Measurements from ENCODE around the gene CLVS2.

CLVS2 gene

DNA sequence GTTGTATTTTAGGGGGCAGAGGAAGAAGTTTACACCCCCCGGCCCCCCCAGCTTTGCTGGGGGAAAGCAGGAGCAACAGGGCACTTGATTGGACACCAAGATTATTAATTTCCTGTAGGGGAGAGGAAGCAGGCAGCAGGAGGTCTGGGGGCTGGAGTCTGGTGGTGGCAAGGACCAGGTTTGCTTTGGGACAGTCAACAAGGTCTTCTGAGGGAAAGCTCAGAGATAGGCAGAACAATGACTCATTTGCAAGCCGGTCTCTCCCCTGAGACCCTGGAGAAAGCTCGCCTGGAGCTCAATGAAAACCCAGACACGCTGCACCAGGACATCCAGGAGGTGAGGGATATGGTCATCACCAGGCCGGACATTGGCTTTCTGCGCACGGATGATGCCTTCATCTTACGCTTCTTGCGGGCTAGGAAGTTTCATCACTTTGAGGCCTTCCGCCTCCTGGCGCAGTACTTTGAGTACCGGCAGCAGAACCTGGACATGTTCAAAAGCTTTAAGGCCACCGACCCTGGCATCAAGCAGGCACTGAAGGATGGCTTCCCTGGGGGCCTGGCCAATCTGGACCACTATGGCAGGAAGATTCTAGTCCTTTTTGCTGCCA, 1.6 kb downstream of the CLVS2 start:
- WGBS, 2 experiments (ENCODE audit: insufficient coverage in 2 of 2): 95% methylated on average over 11 to 13 of the region's 13 CpGs
- Histone ChIP-seq H3K36me3 (ENCODE audit: control insufficient read depth, insufficient read depth, low read length) (no peaks in the 10 kb centered on the region), H3K4me1 (ENCODE audit: control insufficient read depth, insufficient read depth, low read length, poor library complexity, severe bottlenecking) (no peaks in the 10 kb centered on the region), H3K4me3 (ENCODE audit: extremely low read depth, insufficient read depth, low read length, poor library complexity, severe bottlenecking) (no peak overlapping the region), H3K27ac (ENCODE audit: low read depth, low read length, severe bottlenecking) (no peak overlapping the region), H3K9me3 (ENCODE audit: control insufficient read depth, low read length) (no peaks in the 10 kb centered on the region)

DNA sequence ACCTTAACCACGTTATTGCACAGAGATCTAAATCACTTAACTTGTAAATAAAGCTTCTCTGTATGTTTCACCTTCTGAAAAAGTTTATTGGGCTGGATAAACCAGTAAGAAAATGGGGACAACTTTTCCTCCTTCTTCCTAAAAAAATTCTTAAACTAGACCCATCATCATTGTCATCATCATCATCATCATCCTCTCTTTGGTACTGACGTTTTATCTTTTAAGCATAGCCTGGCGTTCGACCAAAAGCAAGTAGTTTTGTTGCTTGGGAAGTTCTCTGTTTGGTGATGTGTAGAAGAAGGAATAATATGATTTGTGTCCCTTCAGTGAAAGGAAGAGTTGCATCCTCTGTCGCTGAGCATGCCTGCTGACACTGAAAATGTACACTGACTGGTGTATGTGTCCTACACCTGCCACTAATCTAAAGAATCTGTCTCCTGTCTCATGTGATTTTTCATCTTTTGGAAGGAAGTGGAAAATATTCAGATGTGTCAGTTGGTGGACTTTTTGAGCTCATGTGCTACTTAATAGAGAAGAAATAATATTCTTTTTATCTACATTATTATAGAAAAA, 2.5 kb downstream of the CLVS2 start:
- no peaks in the 10 kb centered on the region for H3K9me3 ChIP-seq (ENCODE audit: control insufficient read depth, low read length)
- H3K27ac ChIP-seq (ENCODE audit: low read depth, low read length, severe bottlenecking): no peak overlapping the region
- no peaks in the 10 kb centered on the region for H3K4me1 ChIP-seq (ENCODE audit: control insufficient read depth, insufficient read depth, low read length, poor library complexity, severe bottlenecking)
- no peaks in the 10 kb centered on the region for H3K36me3 ChIP-seq (ENCODE audit: control insufficient read depth, insufficient read depth, low read length)
- 100% methylated on average over 1 of the region's 5 CpGs; no CpG with 5 or more reads in 1 of the 2 experiments for WGBS, 2 experiments (ENCODE audit: insufficient coverage in 2 of 2)
- no peak overlapping the region for H3K4me3 ChIP-seq (ENCODE audit: extremely low read depth, insufficient read depth, low read length, poor library complexity, severe bottlenecking)

DNA sequence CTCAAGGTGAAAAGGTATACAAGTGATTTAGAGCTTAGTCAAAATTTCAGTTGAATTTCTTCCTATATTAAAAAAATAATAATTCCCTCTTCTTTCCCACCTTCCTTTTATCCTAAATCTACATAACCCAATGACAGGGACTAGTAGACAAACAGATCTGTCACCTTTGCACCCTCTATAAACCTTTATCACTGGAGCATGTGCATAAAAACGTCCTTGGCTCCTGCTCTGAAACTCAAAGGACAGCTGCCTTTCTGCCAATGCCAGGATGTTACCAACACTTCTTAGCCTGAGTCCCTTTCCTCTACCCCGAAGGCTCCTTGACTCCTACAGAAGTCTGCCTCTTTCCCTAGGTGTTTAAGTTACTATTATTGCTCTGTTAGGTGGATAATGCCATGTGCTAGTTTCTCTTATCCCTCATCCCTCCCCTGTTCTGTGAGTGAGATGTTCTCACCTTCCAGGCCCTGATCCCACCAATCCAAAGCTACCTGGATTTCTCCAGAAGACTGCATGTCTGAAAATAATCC, 4.3 kb downstream of the CLVS2 start:
- no peak overlapping the region for H3K27ac ChIP-seq (ENCODE audit: low read depth, low read length, severe bottlenecking)
- no peaks in the 10 kb centered on the region for H3K9me3 ChIP-seq (ENCODE audit: control insufficient read depth, low read length)
- H3K4me3 ChIP-seq (ENCODE audit: extremely low read depth, insufficient read depth, low read length, poor library complexity, severe bottlenecking): no peak overlapping the region
- 42 to 63% methylated on average over 1 of the region's 2 CpGs for WGBS, 2 experiments (ENCODE audit: insufficient coverage in 2 of 2)
- H3K36me3 ChIP-seq (ENCODE audit: control insufficient read depth, insufficient read depth, low read length): no peaks in the 10 kb centered on the region
- no peaks in the 10 kb centered on the region for H3K4me1 ChIP-seq (ENCODE audit: control insufficient read depth, insufficient read depth, low read length, poor library complexity, severe bottlenecking)

DNA sequence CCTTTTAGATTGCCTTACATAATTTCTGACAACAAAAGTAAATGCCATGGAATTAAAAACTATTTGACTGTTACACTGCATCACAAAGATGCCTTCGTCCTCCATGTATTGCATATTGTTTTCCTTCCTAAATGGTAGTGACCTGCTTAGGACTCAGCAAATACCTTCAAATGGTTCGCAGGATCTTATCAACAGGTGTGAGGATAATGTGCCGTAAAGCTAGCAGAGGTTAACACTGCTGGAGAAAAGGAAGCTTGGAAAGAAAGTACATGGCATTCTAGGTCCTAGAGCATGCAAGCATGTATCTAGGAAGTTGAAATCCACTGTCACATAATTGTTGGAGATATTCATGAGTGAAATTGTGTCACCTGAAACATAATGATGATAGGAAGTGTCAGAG, 5.5 kb downstream of the CLVS2 start:
- Histone ChIP-seq H3K4me3 (ENCODE audit: extremely low read depth, insufficient read depth, low read length, poor library complexity, severe bottlenecking) (no peak overlapping the region), H3K4me1 (ENCODE audit: control insufficient read depth, insufficient read depth, low read length, poor library complexity, severe bottlenecking) (no peaks in the 10 kb centered on the region), H3K27ac (ENCODE audit: low read depth, low read length, severe bottlenecking) (no peak overlapping the region), H3K36me3 (ENCODE audit: control insufficient read depth, insufficient read depth, low read length) (no peaks in the 10 kb centered on the region), H3K9me3 (ENCODE audit: control insufficient read depth, low read length) (no peaks in the 10 kb centered on the region)
- WGBS, 2 experiments (ENCODE audit: insufficient coverage in 2 of 2): 72 to 78% methylated on average over 2 to 3 of the region's 3 CpGs

DNA sequence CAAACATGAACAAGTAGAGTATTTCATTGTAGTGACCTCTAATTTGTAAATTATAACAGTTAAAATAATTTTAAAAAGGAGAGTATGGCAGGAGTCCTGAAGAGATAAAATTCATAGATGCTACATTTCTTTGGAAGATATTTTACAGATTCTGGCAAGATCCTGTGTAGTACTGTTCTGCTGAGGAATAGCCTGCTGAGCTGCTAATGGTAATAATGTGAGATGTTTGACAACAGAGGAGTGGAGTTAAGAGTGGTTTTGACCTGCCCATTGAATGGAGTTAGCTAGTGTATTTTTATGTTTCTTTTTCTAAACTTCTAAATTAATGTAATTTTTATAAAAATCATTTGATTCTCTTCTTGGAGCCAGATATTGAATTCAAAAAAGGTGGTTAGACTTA, 11.8 kb downstream of the CLVS2 start:
- H3K4me3 ChIP-seq (ENCODE audit: extremely low read depth, insufficient read depth, low read length, poor library complexity, severe bottlenecking): no peak overlapping the region
- H3K27ac ChIP-seq (ENCODE audit: low read depth, low read length, severe bottlenecking): no peak overlapping the region
- H3K4me1 ChIP-seq (ENCODE audit: control insufficient read depth, insufficient read depth, low read length, poor library complexity, severe bottlenecking): no peaks in the 10 kb centered on the region
- no peaks in the 10 kb centered on the region for H3K9me3 ChIP-seq (ENCODE audit: control insufficient read depth, low read length)
- no peaks in the 10 kb centered on the region for H3K36me3 ChIP-seq (ENCODE audit: control insufficient read depth, insufficient read depth, low read length)

DNA sequence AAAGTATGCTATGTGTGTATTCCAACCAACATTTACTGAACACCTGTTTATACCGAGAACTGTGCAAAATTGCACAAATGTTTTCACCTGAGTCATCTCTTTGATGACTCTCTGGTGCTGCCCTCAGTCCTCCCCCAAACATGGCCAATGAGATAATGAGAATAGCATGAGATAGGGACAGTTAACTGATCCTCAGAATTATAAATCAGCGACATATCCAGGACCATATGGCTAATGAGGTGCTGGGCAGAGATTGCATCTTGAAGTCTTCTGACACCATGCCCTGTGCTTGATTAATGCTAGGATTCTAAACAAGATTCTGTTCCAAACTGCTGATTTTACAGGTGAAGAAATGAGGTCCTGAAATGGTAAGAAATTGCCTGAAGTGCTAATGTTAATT, 13.0 kb downstream of the CLVS2 start:
- H3K9me3 ChIP-seq (ENCODE audit: control insufficient read depth, low read length): no peaks in the 10 kb centered on the region
- WGBS, 2 experiments (ENCODE audit: insufficient coverage in 2 of 2): 73 to 100% methylated on average over 1 to 2 of the region's 2 CpGs
- H3K27ac ChIP-seq (ENCODE audit: low read depth, low read length, severe bottlenecking): no peak overlapping the region
- H3K4me1 ChIP-seq (ENCODE audit: control insufficient read depth, insufficient read depth, low read length, poor library complexity, severe bottlenecking): no peaks in the 10 kb centered on the region
- H3K4me3 ChIP-seq (ENCODE audit: extremely low read depth, insufficient read depth, low read length, poor library complexity, severe bottlenecking): no peak overlapping the region
- H3K36me3 ChIP-seq (ENCODE audit: control insufficient read depth, insufficient read depth, low read length): no peaks in the 10 kb centered on the region

DNA sequence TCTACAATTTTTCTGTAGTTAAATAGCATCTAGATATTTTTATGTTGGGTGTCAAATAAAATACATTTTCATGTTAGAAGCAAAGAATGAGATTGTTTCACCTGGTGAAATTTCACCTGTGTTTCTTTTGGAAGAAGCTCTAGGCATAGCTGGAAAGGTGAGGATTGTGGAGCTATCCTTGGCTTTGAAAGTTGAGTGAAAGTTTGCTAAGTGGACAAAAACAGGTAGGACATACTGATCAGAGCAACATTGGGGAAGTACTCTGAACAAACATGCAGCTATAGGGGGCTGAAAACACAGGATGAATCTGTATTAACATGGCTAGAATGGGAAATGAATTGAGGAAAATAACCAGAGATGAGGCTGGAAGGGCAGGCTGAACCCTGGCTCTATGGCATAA, 18.8 kb downstream of the CLVS2 start:
- no peaks in the 10 kb centered on the region for H3K9me3 ChIP-seq (ENCODE audit: control insufficient read depth, low read length)
- H3K36me3 ChIP-seq (ENCODE audit: control insufficient read depth, insufficient read depth, low read length): no peaks in the 10 kb centered on the region
- H3K4me1 ChIP-seq (ENCODE audit: control insufficient read depth, insufficient read depth, low read length, poor library complexity, severe bottlenecking): no peaks in the 10 kb centered on the region
- H3K27ac ChIP-seq (ENCODE audit: low read depth, low read length, severe bottlenecking): no peak overlapping the region
- H3K4me3 ChIP-seq (ENCODE audit: extremely low read depth, insufficient read depth, low read length, poor library complexity, severe bottlenecking): no peak overlapping the region

DNA sequence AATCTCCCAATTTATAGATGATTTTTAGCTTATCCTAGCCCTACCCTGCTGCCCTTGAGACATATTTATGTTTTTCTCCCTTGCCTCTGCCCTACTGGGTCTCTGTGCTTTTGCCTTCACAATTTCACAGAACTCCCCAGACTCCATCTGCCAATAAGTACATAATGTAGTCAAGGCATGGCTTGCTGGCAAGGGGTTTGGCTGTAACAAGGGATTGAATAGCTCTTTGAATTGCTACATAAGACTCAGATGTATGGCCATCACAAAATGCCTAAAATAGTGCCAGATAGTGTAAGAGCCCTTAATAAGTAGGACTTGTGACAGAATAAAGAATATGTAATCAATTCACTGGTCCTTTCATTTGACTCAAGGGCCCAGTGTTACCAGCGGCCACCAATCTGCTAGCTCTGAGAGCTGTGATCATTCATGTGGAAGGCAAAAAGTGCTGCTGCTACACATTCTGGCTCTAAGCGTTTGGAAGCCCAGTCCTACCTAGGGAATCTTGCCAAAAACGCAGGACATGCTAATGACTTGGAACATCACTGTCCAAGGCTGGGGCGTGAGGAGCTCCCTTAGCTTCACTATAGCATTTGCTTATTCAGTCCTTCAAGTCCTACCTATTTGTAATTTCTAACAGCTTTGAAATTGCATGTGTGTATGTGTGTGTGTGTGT, 20.5 kb downstream of the CLVS2 start:
- no peak overlapping the region for H3K27ac ChIP-seq (ENCODE audit: low read depth, low read length, severe bottlenecking)
- no peaks in the 10 kb centered on the region for H3K4me1 ChIP-seq (ENCODE audit: control insufficient read depth, insufficient read depth, low read length, poor library complexity, severe bottlenecking)
- WGBS, 2 experiments (ENCODE audit: insufficient coverage in 2 of 2): 82 to 92% methylated on average over 2 to 3 of the region's 4 CpGs
- no peaks in the 10 kb centered on the region for H3K36me3 ChIP-seq (ENCODE audit: control insufficient read depth, insufficient read depth, low read length)
- H3K9me3 ChIP-seq (ENCODE audit: control insufficient read depth, low read length): no peaks in the 10 kb centered on the region
- H3K4me3 ChIP-seq (ENCODE audit: extremely low read depth, insufficient read depth, low read length, poor library complexity, severe bottlenecking): no peak overlapping the region

DNA sequence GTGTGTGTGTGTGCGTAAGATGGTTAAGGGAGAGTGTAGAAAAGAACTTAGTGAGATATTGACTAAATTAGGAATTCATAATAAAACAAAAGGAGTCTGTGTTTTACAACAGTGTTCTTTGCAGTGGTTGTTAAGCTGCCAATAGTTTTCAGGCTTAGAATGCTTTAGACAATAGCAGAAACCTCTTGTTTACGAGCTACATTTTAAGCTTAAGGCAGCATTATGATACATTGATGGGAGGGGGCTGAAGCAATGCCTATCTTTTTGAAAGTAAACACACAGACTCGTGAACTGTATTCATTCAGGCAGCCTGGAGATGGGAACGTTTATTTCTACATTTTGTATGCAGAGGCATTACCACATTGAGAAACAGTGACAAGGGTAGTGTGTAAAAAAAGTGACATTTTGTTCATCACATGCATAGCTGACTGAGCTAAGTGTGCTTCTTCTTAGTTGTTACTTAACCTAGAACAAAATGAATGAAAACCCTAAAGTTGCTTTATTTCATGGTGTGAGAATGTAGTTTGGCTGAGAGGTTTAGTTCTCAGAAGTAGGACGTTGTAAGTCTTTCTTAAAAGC, 21.2 kb downstream of the CLVS2 start:
- Histone ChIP-seq H3K4me1 (ENCODE audit: control insufficient read depth, insufficient read depth, low read length, poor library complexity, severe bottlenecking) (no peaks in the 10 kb centered on the region), H3K4me3 (ENCODE audit: extremely low read depth, insufficient read depth, low read length, poor library complexity, severe bottlenecking) (no peak overlapping the region), H3K9me3 (ENCODE audit: control insufficient read depth, low read length) (no peaks in the 10 kb centered on the region), H3K27ac (ENCODE audit: low read depth, low read length, severe bottlenecking) (no peak overlapping the region), H3K36me3 (ENCODE audit: control insufficient read depth, insufficient read depth, low read length) (no peaks in the 10 kb centered on the region)
- 78 to 80% methylated on average over 2 to 3 of the region's 5 CpGs for WGBS, 2 experiments (ENCODE audit: insufficient coverage in 2 of 2)

DNA sequence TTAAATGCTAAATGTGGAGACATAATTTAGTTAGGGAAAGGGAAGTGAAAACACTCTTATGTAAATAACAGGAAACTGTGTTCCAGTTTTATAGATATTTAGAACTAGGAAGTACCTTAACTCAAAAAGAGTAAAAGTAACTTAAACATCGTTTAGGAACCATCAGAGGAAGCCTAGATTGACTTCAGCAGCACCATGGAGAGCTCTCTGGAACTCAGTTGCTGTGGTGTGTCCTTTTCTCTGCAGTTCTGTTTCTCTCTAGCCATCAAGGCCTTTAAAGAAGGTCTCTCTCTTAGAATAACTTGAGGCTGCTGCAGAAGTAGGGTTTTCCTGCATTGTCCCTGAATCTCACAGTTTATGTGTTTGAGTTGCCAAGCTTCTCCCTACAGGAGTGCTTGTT, 26.9 kb downstream of the CLVS2 start:
- H3K27ac ChIP-seq (ENCODE audit: low read depth, low read length, severe bottlenecking): no peak overlapping the region
- no peaks in the 10 kb centered on the region for H3K36me3 ChIP-seq (ENCODE audit: control insufficient read depth, insufficient read depth, low read length)
- no peaks in the 10 kb centered on the region for H3K4me1 ChIP-seq (ENCODE audit: control insufficient read depth, insufficient read depth, low read length, poor library complexity, severe bottlenecking)
- no peaks in the 10 kb centered on the region for H3K9me3 ChIP-seq (ENCODE audit: control insufficient read depth, low read length)
- H3K4me3 ChIP-seq (ENCODE audit: extremely low read depth, insufficient read depth, low read length, poor library complexity, severe bottlenecking): no peak overlapping the region
- WGBS, 2 experiments (ENCODE audit: insufficient coverage in 2 of 2): no CpG with 5 or more reads among the region's 1 CpG

DNA sequence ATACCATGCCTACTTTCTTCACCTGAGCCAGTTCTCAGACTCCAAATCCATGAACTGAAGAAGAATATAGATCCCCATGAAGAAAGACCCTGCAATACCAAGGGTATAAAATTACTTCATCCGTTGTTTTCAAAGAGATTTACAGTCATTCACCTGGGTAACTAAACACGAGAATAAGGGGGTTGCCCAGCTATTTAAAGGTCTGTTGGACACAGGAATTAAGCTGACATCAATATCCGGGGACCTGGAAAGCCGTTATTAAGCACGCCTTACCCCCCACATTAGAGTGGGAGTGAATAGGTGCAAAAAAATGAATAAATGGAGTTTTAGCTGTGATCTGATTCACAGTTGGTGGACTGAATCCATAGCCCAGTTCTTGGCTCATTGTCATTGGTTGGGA, 28.9 kb downstream of the CLVS2 start:
- no peak overlapping the region for H3K4me3 ChIP-seq (ENCODE audit: extremely low read depth, insufficient read depth, low read length, poor library complexity, severe bottlenecking)
- no peaks in the 10 kb centered on the region for H3K4me1 ChIP-seq (ENCODE audit: control insufficient read depth, insufficient read depth, low read length, poor library complexity, severe bottlenecking)
- no peaks in the 10 kb centered on the region for H3K36me3 ChIP-seq (ENCODE audit: control insufficient read depth, insufficient read depth, low read length)
- WGBS, 2 experiments (ENCODE audit: insufficient coverage in 2 of 2): 78 to 94% methylated on average over 2 to 3 of the region's 5 CpGs
- no peak overlapping the region for H3K27ac ChIP-seq (ENCODE audit: low read depth, low read length, severe bottlenecking)
- H3K9me3 ChIP-seq (ENCODE audit: control insufficient read depth, low read length): no peaks in the 10 kb centered on the region

Data from mesodermal cell (in vitro differentiated cells).